Skeletal muscle satellite cell (primary cell): ENCODE measurements around the gene SESN3.

Source experiments
- H3K27me3 ChIP-seq: 2 replicates; pipeline ENCODE4 v1.7.0; 2013; ENCODE audit warnings: low read length; ENCODE audit not compliant: control insufficient read depth, insufficient read depth
- H3K36me3 ChIP-seq: 2 replicates; pipeline ENCODE4 v1.7.0; 2013; ENCODE audit warnings: mild to moderate bottlenecking, control low read depth, low read length; ENCODE audit not compliant: insufficient read depth
- H3K4me1 ChIP-seq: 2 replicates; pipeline ENCODE4 v1.7.0; 2013; ENCODE audit warnings: low read length; ENCODE audit not compliant: control insufficient read depth, insufficient read depth
- H3K4me2 ChIP-seq: 2 replicates; pipeline ENCODE4 v1.7.0; 2013; ENCODE audit warnings: mild to moderate bottlenecking, low read length
- H3K4me3 ChIP-seq: 2 replicates; pipeline ENCODE4 v1.7.0; 2013; ENCODE audit warnings: low read length
- H3K9ac ChIP-seq: 2 replicates; pipeline ENCODE4 v1.7.0; 2013; ENCODE audit warnings: mild to moderate bottlenecking, low read depth, low read length, moderate library complexity
- H3K9me3 ChIP-seq: replicated peaks from 2 replicates; pipeline ENCODE4 v1.7.0; 2013; ENCODE audit warnings: mild to moderate bottlenecking, control low read depth, low read length

Gene SESN3

DNA sequence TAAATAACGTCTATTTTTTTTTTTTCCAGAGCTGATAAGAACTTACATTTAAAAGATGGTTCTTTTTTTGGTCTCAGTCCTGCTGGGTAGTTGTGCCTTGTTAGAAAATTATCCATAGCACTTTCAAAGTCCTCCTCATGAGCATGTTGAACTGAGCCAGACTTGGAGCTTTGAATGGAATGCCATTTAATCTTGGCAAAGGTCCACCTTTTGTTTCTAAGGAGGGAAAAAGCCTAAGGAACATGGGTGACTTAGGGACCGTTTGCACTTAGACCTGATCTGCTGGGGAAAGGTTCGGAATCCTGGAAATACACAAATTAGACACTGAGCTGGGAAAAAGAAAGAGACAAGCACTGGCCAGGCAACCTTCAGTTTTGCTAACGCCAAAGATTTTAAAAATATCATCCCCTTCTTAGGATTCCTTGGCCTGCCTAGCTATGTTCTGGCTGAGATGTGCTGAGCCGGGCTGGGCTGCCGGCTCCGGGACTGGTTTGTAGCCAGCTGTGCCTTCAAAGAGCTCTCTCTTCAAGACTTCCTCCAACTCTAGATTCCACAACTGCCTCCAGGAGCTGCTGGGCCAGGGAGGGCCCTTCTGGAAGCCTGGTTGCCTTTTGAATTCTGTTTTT is 74.0 kb downstream of the SESN3 start:
- Histone ChIP-seq H3K9ac (no peak overlapping the region), H3K4me3 (no peak overlapping the region), H3K4me1 (no peaks in the 10 kb centered on the region), H3K36me3 (no peaks in the 10 kb centered on the region), H3K27me3 (no peaks in the 10 kb centered on the region), H3K4me2 (no peak overlapping the region), H3K9me3 (no peaks in the 10 kb centered on the region)

DNA sequence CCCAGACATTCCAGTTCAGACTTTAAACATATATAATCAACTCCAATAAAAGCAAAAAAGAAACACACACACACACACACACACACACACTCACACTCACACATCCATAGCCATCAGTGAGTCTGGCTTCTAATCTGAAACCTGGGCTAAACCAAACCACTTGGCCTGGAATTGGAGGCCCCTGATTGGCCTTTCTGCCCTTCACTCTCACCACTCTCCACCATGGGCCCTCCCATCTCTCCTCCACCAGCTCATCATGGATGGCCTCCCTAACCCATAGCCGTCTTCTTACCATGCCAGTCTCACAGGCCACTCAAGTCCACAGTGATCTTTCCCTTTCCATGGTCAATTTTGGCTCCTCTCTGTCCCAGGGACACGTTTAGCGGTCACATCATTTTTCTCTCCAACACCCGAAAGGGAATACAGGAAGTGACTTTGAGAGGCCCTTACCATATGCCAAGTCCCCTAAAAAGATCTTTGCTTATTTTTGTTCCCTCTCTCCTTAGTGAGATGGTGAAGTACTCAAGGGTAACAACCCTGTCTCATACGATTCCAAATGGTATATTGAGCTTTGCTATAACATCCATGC is 74.8 kb downstream of the SESN3 start:
- Histone ChIP-seq H3K4me1 (peaks cover 5% of the 10 kb centered on the region), H3K9ac (no peak overlapping the region), H3K4me3 (no peak overlapping the region), H3K4me2 (no peak overlapping the region), H3K27me3 (no peaks in the 10 kb centered on the region), H3K9me3 (no peaks in the 10 kb centered on the region), H3K36me3 (no peaks in the 10 kb centered on the region)

DNA sequence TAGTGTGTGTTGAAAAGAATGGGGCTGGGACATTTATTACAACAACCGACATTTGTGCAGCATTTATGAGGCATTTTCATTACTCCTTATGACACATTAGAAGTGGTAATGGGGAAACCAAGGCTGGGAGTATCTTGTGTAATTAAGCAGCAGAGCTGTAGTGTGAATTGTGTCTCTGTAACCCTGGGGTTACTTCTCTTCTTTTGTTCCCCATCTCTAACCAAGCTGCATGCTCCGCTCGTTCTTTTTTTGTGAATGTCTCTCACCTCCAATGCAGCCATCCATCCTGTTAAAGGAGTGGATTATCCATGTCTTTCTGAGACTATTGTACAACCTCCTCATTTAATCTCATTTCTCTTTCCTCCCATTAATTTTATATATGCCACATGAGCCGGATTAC is 75.6 kb downstream of the SESN3 start:
- Histone ChIP-seq H3K36me3 (no peaks in the 10 kb centered on the region), H3K4me1 (peaks cover 12% of the 10 kb centered on the region), H3K9me3 (no peaks in the 10 kb centered on the region), H3K27me3 (no peaks in the 10 kb centered on the region), H3K4me2 (no peak overlapping the region), H3K4me3 (no peak overlapping the region), H3K9ac (no peak overlapping the region)

DNA sequence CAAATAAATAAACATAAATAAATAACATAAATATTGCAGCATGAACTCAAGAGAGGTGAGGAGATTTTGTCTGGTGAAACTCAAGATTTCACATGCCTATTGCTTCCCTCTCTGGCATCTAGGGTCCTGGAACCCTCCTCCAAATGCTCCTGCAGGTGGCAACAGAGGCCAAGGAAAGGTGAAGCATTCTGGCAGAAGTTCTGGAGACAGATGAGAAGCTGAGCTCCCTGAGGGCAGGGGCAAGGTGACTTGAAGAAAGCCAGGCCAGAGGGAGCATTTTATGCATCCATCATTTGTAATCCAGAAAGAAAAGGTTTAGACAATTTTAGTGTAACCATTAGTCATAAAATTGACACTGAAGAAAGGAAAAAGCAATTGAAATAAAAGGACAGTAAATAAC is 76.5 kb downstream of the SESN3 start:
- Histone ChIP-seq H3K4me3 (no peak overlapping the region), H3K27me3 (no peaks in the 10 kb centered on the region), H3K4me2 (no peak overlapping the region), H3K9me3 (no peaks in the 10 kb centered on the region), H3K36me3 (no peaks in the 10 kb centered on the region), H3K4me1 (peaks cover 19% of the 10 kb centered on the region), H3K9ac (no peak overlapping the region)

DNA sequence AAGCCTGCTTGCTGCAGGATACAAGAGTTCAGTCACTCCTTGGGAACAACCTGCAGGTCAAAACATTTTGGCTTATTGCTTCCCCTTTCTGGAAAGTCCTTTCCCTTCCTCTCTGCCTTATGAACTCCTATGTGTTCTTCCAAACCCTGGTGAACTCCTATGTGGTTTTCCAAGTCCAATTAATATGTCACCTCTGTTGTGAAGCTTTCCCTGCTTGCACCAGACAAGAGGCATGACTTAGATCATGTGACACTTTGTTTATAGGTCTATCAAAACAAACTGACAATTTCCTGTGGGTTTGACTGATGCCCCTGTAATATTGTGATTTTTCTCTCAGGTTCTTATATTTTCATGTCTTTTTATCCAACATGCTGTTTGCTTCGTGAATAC is 77.2 kb downstream of the SESN3 start:
- H3K27me3 ChIP-seq: no peaks in the 10 kb centered on the region
- no peaks in the 10 kb centered on the region for H3K36me3 ChIP-seq
- H3K9ac ChIP-seq: no peak overlapping the region
- no peak overlapping the region for H3K4me3 ChIP-seq
- no peak overlapping the region for H3K4me2 ChIP-seq
- no peaks in the 10 kb centered on the region for H3K9me3 ChIP-seq
- peaks cover 19% of the 10 kb centered on the region for H3K4me1 ChIP-seq

DNA sequence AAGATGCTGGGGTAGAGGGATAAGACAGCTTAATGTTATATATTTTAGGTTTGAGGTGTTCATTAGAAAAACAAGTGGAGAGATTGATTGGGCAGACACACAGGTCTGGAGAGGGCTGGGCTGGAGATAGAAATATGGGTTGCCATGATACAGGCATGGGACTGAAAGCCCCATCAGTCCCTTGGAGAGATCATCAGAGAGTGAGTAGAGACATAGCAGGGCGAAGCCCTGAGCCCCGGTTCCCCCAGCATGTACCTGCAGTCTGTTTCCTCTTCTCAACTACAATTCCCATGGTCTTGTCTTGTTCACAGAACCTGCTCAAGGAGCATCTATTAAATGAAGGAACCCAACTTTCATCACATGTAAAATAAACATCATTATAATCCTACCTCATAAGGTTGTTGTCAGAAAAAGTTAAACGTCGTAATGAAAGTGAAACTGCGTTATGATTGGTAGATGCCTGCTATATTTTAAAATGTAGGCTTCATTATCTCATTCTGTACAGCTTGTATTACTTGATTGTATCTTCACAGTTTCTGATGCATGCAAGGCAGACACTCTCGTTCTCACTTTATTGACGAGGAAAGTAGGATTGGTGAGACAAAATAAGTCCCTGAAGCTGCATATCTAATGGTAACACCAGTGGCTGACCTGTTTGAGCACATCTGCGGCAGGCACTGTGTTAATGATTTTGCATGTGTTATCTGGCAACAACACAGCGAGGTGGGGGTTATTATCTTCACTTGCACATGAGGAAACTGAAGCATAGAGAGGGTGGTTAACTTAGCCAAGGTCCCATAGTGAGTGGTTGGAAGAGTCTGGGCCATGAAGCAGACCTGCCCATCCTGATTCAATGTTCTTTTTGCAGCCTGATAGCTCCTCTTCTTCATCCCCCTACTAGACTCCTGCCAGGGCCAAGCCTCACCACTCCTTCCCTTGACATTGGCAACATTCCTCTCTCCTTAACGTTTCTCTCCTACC is 77.8 kb downstream of the SESN3 start:
- Histone ChIP-seq H3K4me2 (no peak overlapping the region), H3K36me3 (no peaks in the 10 kb centered on the region), H3K9me3 (no peaks in the 10 kb centered on the region), H3K27me3 (no peaks in the 10 kb centered on the region), H3K4me3 (no peak overlapping the region), H3K4me1 (peaks cover 22% of the 10 kb centered on the region), H3K9ac (no peak overlapping the region)

DNA sequence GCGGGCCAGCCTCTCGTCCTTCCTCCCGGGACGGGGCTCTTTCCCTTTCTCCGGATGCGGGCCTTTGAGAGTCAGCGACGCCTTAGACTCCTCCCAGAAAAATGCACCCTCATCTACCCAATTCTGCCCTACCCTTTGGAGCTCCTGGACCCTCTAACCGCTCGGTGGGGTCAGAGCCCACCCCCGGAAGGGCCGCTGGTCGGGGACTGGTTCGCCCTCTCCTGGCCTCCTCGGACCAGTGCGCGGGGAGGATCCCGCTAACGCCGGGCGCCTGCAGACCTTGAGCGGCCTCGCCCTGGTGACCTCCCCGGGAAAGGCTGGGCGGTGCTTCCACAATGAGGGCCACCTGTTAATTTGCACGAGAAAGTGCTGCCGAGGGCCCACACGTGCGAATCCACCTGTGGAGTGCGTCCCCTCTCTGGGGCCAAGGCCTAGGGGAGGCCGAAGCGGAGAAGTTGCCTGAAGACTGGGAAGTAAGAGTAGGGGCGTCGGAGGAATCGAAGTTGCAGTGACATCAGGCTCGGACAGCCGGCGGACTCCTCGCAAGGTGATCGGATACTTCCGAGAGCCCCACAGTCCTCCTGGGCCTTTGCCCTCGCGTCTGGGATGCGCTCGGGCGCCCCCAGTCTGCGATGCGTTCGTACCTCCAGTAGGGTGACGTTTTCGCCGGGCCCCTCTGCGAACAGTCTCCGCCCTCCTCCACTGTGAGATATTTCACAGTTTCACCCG is 79.9 kb downstream of the SESN3 start:
- peak overlapping the region; percentile 72 for H3K9ac ChIP-seq
- peak overlapping the region; percentile 77 for H3K4me3 ChIP-seq
- no peaks in the 10 kb centered on the region for H3K36me3 ChIP-seq
- H3K4me1 ChIP-seq: peaks cover 37% of the 10 kb centered on the region
- no peaks in the 10 kb centered on the region for H3K9me3 ChIP-seq
- H3K27me3 ChIP-seq: no peaks in the 10 kb centered on the region
- H3K4me2 ChIP-seq: peak overlapping the region; percentile 98

DNA sequence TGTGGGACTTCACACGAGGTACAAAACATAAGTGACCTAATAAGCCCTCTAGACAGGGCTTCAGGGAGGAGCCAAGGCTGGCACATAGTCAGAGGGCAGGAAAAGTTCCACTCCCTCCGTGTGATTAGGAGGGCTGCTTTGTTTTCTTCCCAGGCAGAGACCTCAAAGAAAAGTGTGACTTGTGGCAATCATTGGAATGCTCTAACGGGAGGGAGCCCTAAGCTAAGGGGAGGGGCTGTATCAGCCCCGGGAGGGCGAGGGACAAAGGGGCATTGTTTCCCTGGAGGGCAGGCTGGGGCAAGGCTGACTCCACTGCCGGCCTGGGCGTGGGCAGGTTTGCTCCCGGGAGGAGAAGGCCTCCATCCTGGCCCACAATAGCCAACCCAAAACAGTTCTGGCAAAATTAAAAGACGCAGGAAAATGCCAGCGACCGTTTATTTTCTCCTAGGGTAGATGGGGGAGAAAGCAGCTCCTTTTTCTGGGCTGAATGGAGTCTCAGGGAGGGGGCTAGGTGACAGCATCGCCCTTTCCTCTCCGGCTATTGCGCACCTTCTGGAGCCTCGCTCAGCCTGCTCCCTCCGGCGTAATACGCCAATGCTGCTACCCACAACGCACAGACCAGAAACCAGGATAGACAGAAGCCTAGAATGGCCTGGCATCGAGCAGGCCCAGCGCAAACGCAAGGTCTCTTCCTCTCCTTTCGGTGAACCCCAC is 81.2 kb downstream of the SESN3 start:
- H3K9ac ChIP-seq: no peak overlapping the region

DNA sequence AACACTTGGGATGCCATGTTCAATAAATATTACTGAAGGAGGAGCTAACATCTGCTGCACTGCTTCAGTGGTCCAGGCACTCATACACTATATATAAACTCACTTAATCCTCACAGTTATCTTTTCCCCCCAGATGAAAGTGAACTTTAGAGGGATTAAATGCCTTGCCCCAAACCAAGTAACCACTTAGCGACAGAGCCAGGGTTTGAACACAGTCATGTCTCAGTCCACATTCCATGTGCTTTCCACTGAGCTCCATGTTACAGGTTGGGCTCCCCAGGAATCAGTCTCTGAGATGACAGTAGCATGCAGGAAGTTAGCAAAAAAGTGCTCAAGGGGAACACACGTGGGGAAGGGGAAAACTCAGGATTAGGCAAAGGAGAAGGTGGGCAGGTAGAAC is 82.1 kb downstream of the SESN3 start:
- Histone ChIP-seq H3K9ac (no peak overlapping the region), H3K27me3 (no peaks in the 10 kb centered on the region), H3K4me1 (peaks cover 42% of the 10 kb centered on the region), H3K9me3 (no peaks in the 10 kb centered on the region), H3K4me2 (no peak overlapping the region), H3K4me3 (no peak overlapping the region), H3K36me3 (no peaks in the 10 kb centered on the region)

More for the DNA sequence above, 81.2 kb downstream of the SESN3 start:
- peak overlapping the region; percentile 98 for H3K4me2 ChIP-seq
- H3K4me1 ChIP-seq: peaks cover 37% of the 10 kb centered on the region
- H3K4me3 ChIP-seq: no peak overlapping the region
- no peaks in the 10 kb centered on the region for H3K9me3 ChIP-seq
- no peaks in the 10 kb centered on the region for H3K36me3 ChIP-seq
- no peaks in the 10 kb centered on the region for H3K27me3 ChIP-seq

DNA sequence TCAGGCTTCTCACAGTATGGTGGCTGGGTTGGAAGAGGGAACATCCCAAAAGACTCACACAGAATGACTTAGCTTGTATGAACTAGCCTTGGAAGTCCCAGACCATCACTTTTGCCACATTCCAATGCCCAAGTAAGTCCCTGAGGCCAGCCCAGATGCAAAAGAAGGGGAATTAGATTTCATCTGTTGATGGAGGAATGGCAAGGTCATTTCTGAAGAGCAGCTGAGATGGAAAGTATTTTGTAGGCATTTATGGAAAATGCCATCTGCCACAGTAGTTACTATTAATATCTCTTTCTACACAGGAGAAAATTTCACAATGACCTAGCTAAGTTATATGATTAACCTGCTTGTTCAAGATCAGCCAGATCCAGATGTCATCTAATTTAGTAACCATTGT is 82.6 kb downstream of the SESN3 start:
- no peak overlapping the region for H3K4me3 ChIP-seq
- H3K4me1 ChIP-seq: peaks cover 44% of the 10 kb centered on the region
- H3K9ac ChIP-seq: no peak overlapping the region
- no peak overlapping the region for H3K4me2 ChIP-seq
- H3K9me3 ChIP-seq: no peaks in the 10 kb centered on the region
- no peaks in the 10 kb centered on the region for H3K27me3 ChIP-seq
- no peaks in the 10 kb centered on the region for H3K36me3 ChIP-seq
